VCaP (cell line): Measurements from ENCODE around the gene PLET1.

Source experiments
- H3K27ac ChIP-seq: fragments of 450-650 bp; 2 replicates; pipeline ENCODE4 v1.5.1; 2017
- CTCF ChIP-seq: fragments of 450-650 bp; conservative IDR thresholded peaks from 2 replicates; pipeline ENCODE4 v1.5.1; 2017; ENCODE audit warnings: mild to moderate bottlenecking, moderate library complexity

Gene PLET1

GRCh38 chr11:112273066-112273465 lies 12.4 kb upstream of the PLET1 start:
- TF ChIP-seq CTCF = no peak
- no peak overlapping the region for H3K27ac ChIP-seq

GRCh38 chr11:112271242-112271641 lies 10.6 kb upstream of the PLET1 start:
- no peak overlapping the region for H3K27ac ChIP-seq
- TF ChIP-seq CTCF = no peak

- no peak for TF ChIP-seq CTCF
- no peak overlapping the region for H3K27ac ChIP-seq
Observed at GRCh38 chr11:112270551-112271180, 10.0 kb upstream of the PLET1 start.

GRCh38 chr11:112269139-112269538 lies 8.5 kb upstream of the PLET1 start:
- no peak for TF ChIP-seq CTCF
- no peak overlapping the region for H3K27ac ChIP-seq

GRCh38 chr11:112268406-112268805 lies 7.7 kb upstream of the PLET1 start:
- H3K27ac ChIP-seq = no peak overlapping the region
- TF ChIP-seq CTCF = no peak

- TF ChIP-seq CTCF = no peak
- no peak overlapping the region for H3K27ac ChIP-seq
Observed at GRCh38 chr11:112267188-112267591, 6.5 kb upstream of the PLET1 start.

GRCh38 chr11:112266410-112266778 lies 5.7 kb upstream of the PLET1 start:
- no peak for TF ChIP-seq CTCF
- H3K27ac ChIP-seq = no peak overlapping the region
